GM21360 (cell line): ENCODE data around the gene SHISA2.

ENCODE experiments used
- ATAC-seq: cut with Tn5 transposase; IDR thresholded peaks from one replicate; pipeline ENCODE4 v1.9.1; 2021; ENCODE audit warnings: mild to moderate bottlenecking, moderate library complexity; ENCODE audit not compliant: unreplicated experiment

SHISA2 gene

GRCh38 chr13:26019881-26020870 lies 31.6 kb downstream of the SHISA2 start:
- no peak for ATAC-seq

- ATAC-seq: no peak
Measured at GRCh38 chr13:26019251-26019650, 32.6 kb downstream of the SHISA2 start.

- no peak for ATAC-seq
Measured at GRCh38 chr13:26017932-26018665, 33.7 kb downstream of the SHISA2 start.

- ATAC-seq: no peak
Measured at GRCh38 chr13:26017196-26017921, 34.5 kb downstream of the SHISA2 start.

GRCh38 chr13:26016189-26016588 lies 35.6 kb downstream of the SHISA2 start:
- ATAC-seq: no peak

- no peak for ATAC-seq
Measured at GRCh38 chr13:26015271-26016125, 36.3 kb downstream of the SHISA2 start.

GRCh38 chr13:26012995-26013394 lies 38.8 kb downstream of the SHISA2 start:
- no peak for ATAC-seq

- ATAC-seq: no peak
Measured at GRCh38 chr13:26011996-26012821, 39.6 kb downstream of the SHISA2 start.

- ATAC-seq: no peak
Measured at GRCh38 chr13:26011208-26011573, 40.6 kb downstream of the SHISA2 start.

GRCh38 chr13:26010487-26011207 lies 41.2 kb downstream of the SHISA2 start:
- ATAC-seq: no peak

- ATAC-seq: no peak
Measured at GRCh38 chr13:26007261-26008125, 44.3 kb downstream of the SHISA2 start.
